Activated naive CD8-positive, alpha-beta T cell (primary cell): ENCODE results near the gene LRP4.
A peak's percentile ranks its signal among the peaks of the same experiment; 100 is the strongest.

Source experiments
- H3K27ac Mint-ChIP-seq: one replicate; pipeline ENCODE4 v1.8.0; 2021; ENCODE audit warnings: mixed read lengths
- H3K27me3 Mint-ChIP-seq: one replicate; pipeline ENCODE4 v1.8.0; 2021; ENCODE audit warnings: mixed read lengths
- H3K36me3 Mint-ChIP-seq: one replicate; pipeline ENCODE4 v1.8.0; 2021; ENCODE audit warnings: mixed read lengths
- H3K4me1 Mint-ChIP-seq: one replicate; pipeline ENCODE4 v1.8.0; 2021; ENCODE audit warnings: low read depth, mixed read lengths
- H3K4me3 Mint-ChIP-seq: one replicate; pipeline ENCODE4 v1.8.0; 2021; ENCODE audit warnings: mild to moderate bottlenecking, mixed read lengths
- H3K9me3 Mint-ChIP-seq: one replicate; pipeline ENCODE4 v1.8.0; 2021; ENCODE audit warnings: low read depth, mixed read lengths

LRP4 gene

GRCh38 chr11:46832511-46833214, 85.7 kb downstream of the LRP4 start:
- peaks cover 32% of the 10 kb centered on the region for H3K4me1 Mint-ChIP-seq
- no peak overlapping the region for H3K27ac Mint-ChIP-seq
- no peaks in the 10 kb centered on the region for H3K36me3 Mint-ChIP-seq
- no peak overlapping the region for H3K4me3 Mint-ChIP-seq
- H3K9me3 Mint-ChIP-seq = no peaks in the 10 kb centered on the region
- H3K27me3 Mint-ChIP-seq = no peaks in the 10 kb centered on the region

GRCh38 chr11:46827995-46828394, 90.4 kb downstream of the LRP4 start:
- no peaks in the 10 kb centered on the region for H3K27me3 Mint-ChIP-seq
- peaks cover 32% of the 10 kb centered on the region for H3K4me1 Mint-ChIP-seq
- H3K36me3 Mint-ChIP-seq = no peaks in the 10 kb centered on the region
- no peak overlapping the region for H3K4me3 Mint-ChIP-seq
- H3K9me3 Mint-ChIP-seq = no peaks in the 10 kb centered on the region
- H3K27ac Mint-ChIP-seq = no peak overlapping the region

GRCh38 chr11:46826310-46827044, 91.9 kb downstream of the LRP4 start:
- Mint-ChIP-seq H3K27me3 (no peaks in the 10 kb centered on the region), H3K36me3 (no peaks in the 10 kb centered on the region), H3K27ac (no peak overlapping the region), H3K4me1 (peaks cover 26% of the 10 kb centered on the region), H3K4me3 (peak overlapping the region; percentile 83), H3K9me3 (no peaks in the 10 kb centered on the region)

- peak overlapping the region; percentile 5 for H3K27ac Mint-ChIP-seq
- H3K27me3 Mint-ChIP-seq = no peaks in the 10 kb centered on the region
- no peaks in the 10 kb centered on the region for H3K9me3 Mint-ChIP-seq
- no peak overlapping the region for H3K4me3 Mint-ChIP-seq
- peaks cover 8% of the 10 kb centered on the region for H3K36me3 Mint-ChIP-seq
- H3K4me1 Mint-ChIP-seq = no peaks in the 10 kb centered on the region
These were observed 109.4 kb downstream of the LRP4 start for GRCh38 chr11:46808799-46809431.
